H1 (cell line): ENCODE measurements around the gene RNF43. TPM values are rescaled to one million over a fixed set of nuclear protein-coding genes. Genes with fewer than 3 reads are reported as not detected.

ENCODE experiments used
- CTCF ChIA-PET: fragments of 300-600 bp; sonication (Branson Sonifier 250); formaldehyde crosslinking; loops from one replicate; lab custom pipeline; 2021; ENCODE audit not compliant: partially characterized antibody; lab: Charles Lee
- POLR2A ChIA-PET: fragments of 300-600 bp; sonication (Branson Sonifier 250); formaldehyde crosslinking; loops from one replicate; lab custom pipeline; 2021; ENCODE audit warnings: inconsistent platforms; ENCODE audit not compliant: partially characterized antibody; lab: Charles Lee
- DNase-seq, 2 experiments: peaks; one replicate each; pipeline versions ENCODE4 v3.0.0 to v3.0.0-alpha.2; 2010 to 2022; ENCODE audit warnings: low spot score in 2 of 2, low read depth in 1 of 2, mixed read lengths in 1 of 2
- FAIRE-seq: peaks from 2 replicates; lab custom pipeline; 2011; peaks lifted over from hg19 to GRCh38; lab: Jason Lieb, UNC
- H2AFZ ChIP-seq: 2 replicates; pipeline ENCODE4 v1.8.1; 2012; ENCODE audit warnings: low read length, inconsistent platforms
- H2AK5ac ChIP-seq: 2 replicates; pipeline ENCODE4 v1.6.1; 2013; ENCODE audit warnings: low read depth, low read length
- H2BK120ac ChIP-seq: replicated peaks from 2 replicates; pipeline ENCODE3; 2013; ENCODE audit warnings: low read depth, low read length, inconsistent platforms
- H2BK12ac ChIP-seq: 2 replicates; pipeline ENCODE4 v1.6.1; 2013; ENCODE audit warnings: low read depth, low read length
- H2BK15ac ChIP-seq: 2 replicates; pipeline ENCODE4 v1.6.1; 2013; ENCODE audit warnings: low read length
- H2BK20ac ChIP-seq: 2 replicates; pipeline ENCODE4 v1.6.1; 2013; ENCODE audit warnings: low read length
- H2BK5ac ChIP-seq: 2 replicates; pipeline ENCODE4 v1.6.1; 2013; ENCODE audit warnings: low read depth, low read length
- H3K14ac ChIP-seq: 2 replicates; pipeline ENCODE4 v1.6.1; 2013; ENCODE audit warnings: inconsistent platforms; ENCODE audit not compliant: insufficient read length
- H3K18ac ChIP-seq: 2 replicates; pipeline ENCODE4 v1.6.1; 2013; ENCODE audit warnings: low read length; ENCODE audit errors: extremely low read depth
- H3K23ac ChIP-seq: 2 replicates; pipeline ENCODE4 v1.6.1; 2013; ENCODE audit warnings: inconsistent platforms; ENCODE audit not compliant: insufficient read length
- H3K23me2 ChIP-seq: 2 replicates; pipeline ENCODE4 v1.6.1; 2013; ENCODE audit warnings: low read depth, low read length
- H3K27ac ChIP-seq: 2 replicates; pipeline ENCODE4 v1.6.1; 2011; ENCODE audit warnings: low read depth, low read length, inconsistent platforms
- H3K27me3 ChIP-seq, 4 experiments: replicated peaks in 1 of 4; 1 replicate in 1 of 4; 2 replicates in 3 of 4; pipeline versions ENCODE4 v1.6.1 to v1.8.1; 2011 to 2013; ENCODE audit warnings: low read length in 3 of 4, mild to moderate bottlenecking in 3 of 4, inconsistent platforms in 2 of 4, mixed read lengths in 2 of 4, moderate library complexity in 1 of 4; ENCODE audit not compliant: control insufficient read depth in 3 of 4, insufficient read depth in 3 of 4; ENCODE audit errors: extremely low read depth in 1 of 4
- H3K36me3 ChIP-seq, 4 experiments: 2 replicates each; pipeline versions ENCODE4 v1.6.1 to v1.8.1; 2011 to 2013; ENCODE audit warnings: mild to moderate bottlenecking in 4 of 4, low read length in 3 of 4, moderate library complexity in 2 of 4, control low read depth in 1 of 4, inconsistent platforms in 1 of 4; ENCODE audit not compliant: insufficient read depth in 4 of 4, control insufficient read depth in 2 of 4
- H3K4ac ChIP-seq: replicated peaks from 2 replicates; pipeline ENCODE3; 2013; ENCODE audit warnings: low read length, low read depth, mixed read lengths, inconsistent platforms; ENCODE audit not compliant: insufficient read length
- H3K4me1 ChIP-seq, 4 experiments: replicated peaks in 1 of 4; 1 replicate in 1 of 4; 2 replicates in 3 of 4; pipeline versions ENCODE4 v1.6.1 to v1.8.1; 2011 to 2013; ENCODE audit warnings: low read length in 3 of 4, inconsistent platforms in 2 of 4, mixed read lengths in 1 of 4; ENCODE audit not compliant: insufficient read depth in 4 of 4, control insufficient read depth in 3 of 4
- H3K4me2 ChIP-seq, 2 experiments: 2 replicates each; pipeline versions ENCODE4 v1.6.1 to v1.8.1; 2011 to 2013; ENCODE audit warnings: low read depth in 2 of 2, low read length in 2 of 2, control low read depth in 1 of 2, inconsistent platforms in 1 of 2, mild to moderate bottlenecking in 1 of 2; ENCODE audit not compliant: insufficient read depth in 1 of 2
- H3K4me3 ChIP-seq, 4 experiments: fragments of 200-600, 300-600 bp in 1 of 4; sonication (generic), shearing (Covaris generic), sonication (Bioruptor Twin) in 1 of 4; 2 replicates each; pipeline versions ENCODE4 v1.5.1 to v1.8.1; 2011 to 2016; ENCODE audit warnings: low read length in 4 of 4, low read depth in 3 of 4, control low read depth in 2 of 4, inconsistent platforms in 2 of 4, mild to moderate bottlenecking in 2 of 4, mixed read lengths in 1 of 4, moderate library complexity in 1 of 4; ENCODE audit not compliant: insufficient read depth in 2 of 4; ENCODE audit errors: extremely low read depth in 1 of 4
- H3K56ac ChIP-seq: replicated peaks from 2 replicates; pipeline ENCODE3; 2013; ENCODE audit warnings: low read depth, mild to moderate bottlenecking, mixed read lengths, low read length, inconsistent platforms; ENCODE audit not compliant: insufficient read length
- H3K79me1 ChIP-seq: 2 replicates; pipeline ENCODE4 v1.6.1; 2013; ENCODE audit warnings: low read depth, low read length, control low read depth
- H3K79me2 ChIP-seq, 2 experiments: 2 replicates each; pipeline versions ENCODE4 v1.6.1 to v1.8.1; 2012 to 2013; ENCODE audit warnings: low read length in 2 of 2, mild to moderate bottlenecking in 2 of 2, inconsistent platforms in 1 of 2; ENCODE audit not compliant: insufficient read depth in 2 of 2, control insufficient read depth in 1 of 2
- H3K9ac ChIP-seq, 4 experiments: replicated peaks in 1 of 4; 1 replicate in 1 of 4; 2 replicates in 3 of 4; pipeline versions ENCODE4 v1.6.1 to v1.8.1; 2011 to 2013; ENCODE audit warnings: low read depth in 3 of 4, low read length in 3 of 4, control low read depth in 2 of 4, mild to moderate bottlenecking in 2 of 4, moderate library complexity in 2 of 4, inconsistent platforms in 1 of 4; ENCODE audit errors: extremely low read depth in 1 of 4
- H3K9me3 ChIP-seq, 2 experiments: 2 replicates each; pipeline versions ENCODE4 v1.6.1 to v1.8.1; 2012 to 2013; ENCODE audit warnings: mild to moderate bottlenecking in 2 of 2, moderate library complexity in 2 of 2, control low read depth in 1 of 2, inconsistent platforms in 1 of 2, low read depth in 1 of 2, low read length in 1 of 2, mixed read lengths in 1 of 2; ENCODE audit not compliant: insufficient read depth in 2 of 2
- H4K20me1 ChIP-seq, 2 experiments: replicated peaks in 1 of 2; 2 replicates each; pipeline versions ENCODE3 to v1.8.1; 2011 to 2013; ENCODE audit warnings: inconsistent platforms in 2 of 2, low read length in 2 of 2, mild to moderate bottlenecking in 1 of 2; ENCODE audit not compliant: insufficient read depth in 2 of 2, control insufficient read depth in 1 of 2
- H4K5ac ChIP-seq: 2 replicates; pipeline ENCODE4 v1.6.1; 2013; ENCODE audit warnings: low read length, low read depth, mixed read lengths, inconsistent platforms; ENCODE audit not compliant: insufficient read length
- H4K8ac ChIP-seq: 2 replicates; pipeline ENCODE4 v1.8.0; 2013; ENCODE audit warnings: mild to moderate bottlenecking, moderate library complexity, low read length, inconsistent platforms; ENCODE audit not compliant: insufficient read depth; ENCODE audit errors: extremely low read depth
- H4K91ac ChIP-seq: replicated peaks from 2 replicates; pipeline ENCODE3; 2013; ENCODE audit warnings: low read length, mixed read lengths, inconsistent platforms; ENCODE audit not compliant: insufficient read length
- GABPA ChIP-seq: IDR thresholded peaks from 2 replicates; pipeline ENCODE4 v1.6.1; 2011; ENCODE audit warnings: mild to moderate bottlenecking, low read length, moderate library complexity, borderline replicate concordance; ENCODE audit not compliant: insufficient read depth
- GTF2F1 ChIP-seq: IDR thresholded peaks from 2 replicates; pipeline ENCODE4 v1.6.1; 2012; ENCODE audit warnings: low read depth, low read length, improper control_type of control experiment, borderline replicate concordance
- JUND ChIP-seq: IDR thresholded peaks from 2 replicates; pipeline ENCODE4 v1.6.1; 2011; ENCODE audit warnings: mild to moderate bottlenecking, improper control_type of control experiment, low read length
- KDM1A ChIP-seq: fragments of 200-600, 300-600 bp; sonication (generic); IDR thresholded peaks from 2 replicates; pipeline ENCODE4 v1.7.1; 2016; ENCODE audit warnings: mild to moderate bottlenecking, low read length, borderline replicate concordance
- PHF8 ChIP-seq: fragments of 200-600 bp; sonication (generic); conservative IDR thresholded peaks from 2 replicates; pipeline ENCODE4 v1.7.1; 2012; ENCODE audit warnings: low read depth, mild to moderate bottlenecking, inconsistent platforms, low read length, moderate library complexity
- POLR2A ChIP-seq, 2 experiments: IDR thresholded peaks; 1 replicate in 1 of 2; 2 replicates in 1 of 2; pipeline ENCODE4 v1.6.1; 2011; ENCODE audit warnings: low read depth in 2 of 2, low read length in 2 of 2, mild to moderate bottlenecking in 2 of 2; ENCODE audit errors: control extremely low read depth in 1 of 2
- SAP30 ChIP-seq: fragments of 300-600 bp; sonication (generic); IDR thresholded peaks from 2 replicates; pipeline ENCODE4 v1.7.1; 2012; ENCODE audit warnings: low read length, moderate library complexity, mild to moderate bottlenecking, inconsistent platforms; ENCODE audit not compliant: insufficient read depth, insufficient replicate concordance
- SIN3A ChIP-seq, 2 experiments: IDR thresholded peaks in 1 of 2; conservative IDR thresholded peaks in 1 of 2; 2 replicates each; pipeline ENCODE4 v1.6.1; 2011 to 2012; ENCODE audit warnings: low read length in 2 of 2, improper control_type of control experiment in 1 of 2, low read depth in 1 of 2, mild to moderate bottlenecking in 1 of 2
- SUZ12 ChIP-seq: fragments of 200-600 bp; sonication (generic); IDR thresholded peaks from 2 replicates; pipeline ENCODE4 v1.6.1; 2012; ENCODE audit warnings: mild to moderate bottlenecking, inconsistent platforms, low read length, moderate library complexity, mixed read lengths
- ZNF274 ChIP-seq: IDR thresholded peaks from 2 replicates; pipeline ENCODE4 v1.7.0; 2012; ENCODE audit warnings: low read length, borderline replicate concordance; ENCODE audit errors: extremely low read depth
- WGBS, 2 experiments: shearing (Covaris generic) in 1 of 2; methylation state at CpG; one replicate each; pipeline versions ENCODE4 v1.1.6 to v1.1.7; 2013 to 2015; ENCODE audit warnings: low lambda C conversion rate in 2 of 2, mixed read lengths in 2 of 2, inconsistent platforms in 1 of 2, low coverage in 1 of 2, missing lambda C conversion rate in 1 of 2; ENCODE audit not compliant: insufficient replicate concordance in 2 of 2, insufficient coverage in 1 of 2, insufficient read length in 1 of 2; ENCODE audit errors: extremely low coverage in 1 of 2, missing lambda C conversion rate in 1 of 2; 5-methylcytosine and 5-hydroxymethylcytosine counted together
- polyA plus RNA-seq, 7 experiments: library from polyadenylated mRNA; depleted of rRNA in 3 of 7; stranded (reverse) in 5 of 7; unstranded in 2 of 7; fragments of >200 nt in 5 of 7; fragments of 200-250 nt in 2 of 7; gene quantifications; 1 replicate in 5 of 7; 2 replicates in 1 of 7; 4 replicates in 1 of 7; pipeline versions ENCODE4 v1.2.1 to v1.2.3, GENCODE V29; 2011 to 2013; ENCODE audit warnings: missing spikeins in 2 of 7, mixed read lengths in 2 of 7
- total RNA-seq: library from RNA; stranded (reverse); fragmentation: NEBNext Ultra II Directional; extraction: Animal tissue kit (Norgen Biotek cat#: 25700); gene quantifications from 2 replicates; pipeline ENCODE4 v1.2.1, GENCODE V29; 2021

The RNF43 gene
- total and polyA plus RNA-seq, 2 of the 8 experiments (the other 6 are each of a cell fraction or from before 2014, with no cell fraction given): 0.89 to 1.5 TPM

GRCh38 chr17:58427807-58428206, 10.5 kb upstream of the RNF43 start:
- H3K23me2 ChIP-seq: no peaks in the 10 kb centered on the region
- peaks cover 0 to 2% (median 0%) of the 10 kb centered on the region in 4 experiments; a peak in 1 of 7 replicates for H3K27me3 ChIP-seq
- TF ChIP-seq ZNF274 (no peak), PHF8 (no peak), GABPA (no peak), SUZ12 (no peak), KDM1A (no peak), SIN3A (conservative IDR thresholded peaks at IDR 0.05 in 1 of 2, IDR thresholded peaks at IDR 0.05 in 1 of 2; ENCODE audit: low read depth in 1 of 2, low read length in 2 of 2) (no peak), POLR2A (IDR thresholded peaks at IDR 0.05; ENCODE audit: control extremely low read depth in 1 of 2, low read depth in 2 of 2, low read length in 2 of 2) (no peak), JUND (no peak), SAP30 (no peak), GTF2F1 (no peak)
- no peak overlapping the region for H3K27ac ChIP-seq
- H2AFZ ChIP-seq: no peak overlapping the region
- H3K56ac ChIP-seq: no peak overlapping the region
- no peak overlapping the region for H3K4me2 ChIP-seq
- FAIRE-seq: no peak
- H2BK20ac ChIP-seq: no peak overlapping the region
- H2BK15ac ChIP-seq: no peak overlapping the region
- POLR2A ChIA-PET: no interaction called here
- no peak for DNase-seq
- no peaks in the 10 kb centered on the region for H3K79me2 ChIP-seq
- no peak overlapping the region for H2BK120ac ChIP-seq
- no peak overlapping the region for H3K4ac ChIP-seq
- H3K79me1 ChIP-seq: no peaks in the 10 kb centered on the region
- H3K23ac ChIP-seq: no peak overlapping the region
- no peak overlapping the region for H2AK5ac ChIP-seq
- no peak overlapping the region for H3K4me3 ChIP-seq
- H4K91ac ChIP-seq: no peak overlapping the region
- no peaks in the 10 kb centered on the region for H4K20me1 ChIP-seq
- H4K8ac ChIP-seq: no peak overlapping the region
- H3K36me3 ChIP-seq: no peaks in the 10 kb centered on the region
- H2BK5ac ChIP-seq: no peak overlapping the region
- H3K18ac ChIP-seq: no peak overlapping the region
- no peak overlapping the region for H3K9ac ChIP-seq
- H3K4me1 ChIP-seq: no peaks in the 10 kb centered on the region
- no peak overlapping the region for H4K5ac ChIP-seq
- no peaks in the 10 kb centered on the region for H3K9me3 ChIP-seq
- H2BK12ac ChIP-seq: no peak overlapping the region
- 89% methylated on average over 3 of the region's 3 CpGs; no CpG with 5 or more reads in 1 of the 2 experiments for WGBS, 2 experiments
- CTCF ChIA-PET: interaction anchor here (0.9 to 2.7 kb wide), 3 partner anchors 10 to 112 kb away, joined by 3 to 19 read pairs (median 3); partner anchors contain the start of gene RNF43
- H3K14ac ChIP-seq: no peak overlapping the region
